ENCODE results near the gene ITGA3. TPM values are rescaled to one million over a fixed set of nuclear protein-coding genes. Genes with fewer than 3 reads are reported as not detected.

ITGA3 gene
- total and polyA plus RNA-seq, 2 of the 13 experiments (the other 11 are each of a cell fraction or from before 2014, with no cell fraction given), result 0.48 to 0.69 TPM

DNA sequence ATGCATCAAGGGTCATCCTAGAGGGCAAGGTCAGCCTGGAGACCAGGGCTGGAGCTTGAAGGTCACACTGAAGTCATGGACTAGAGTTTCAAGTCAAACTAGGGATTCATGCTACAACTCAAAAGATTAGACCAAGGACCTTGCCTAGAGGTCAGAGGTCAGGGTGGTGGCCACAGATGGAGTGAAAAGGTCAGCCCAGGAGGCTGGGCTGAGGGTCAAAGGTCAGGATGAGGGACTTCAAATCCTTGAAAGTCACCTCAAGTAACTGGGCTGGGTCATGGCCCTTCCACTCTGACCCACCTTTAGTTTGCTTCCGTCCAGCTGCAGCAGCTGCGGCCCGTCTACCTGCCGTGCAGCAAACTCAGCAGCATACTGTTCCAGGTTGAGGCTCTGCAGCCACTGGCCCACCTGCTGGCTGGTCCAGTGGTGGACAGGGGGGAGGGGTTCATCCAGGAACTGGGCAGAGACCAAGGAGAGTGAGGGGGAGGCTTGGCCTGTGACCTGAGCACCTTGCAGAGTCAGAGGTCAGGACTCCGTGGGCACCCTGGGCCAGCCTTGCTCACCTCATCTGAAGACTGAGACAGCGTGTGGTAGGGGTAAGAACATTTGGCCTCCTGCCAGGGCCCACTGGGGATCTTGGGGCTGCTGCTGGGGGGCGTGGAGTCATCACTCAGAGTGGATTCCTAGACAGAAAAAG, 57.9 kb downstream of the ITGA3 start (continued):
- TF ChIP-seq NFE2L2 (IDR thresholded peaks at IDR 0.05; ENCODE audit: low read length) (no peak), RARG (CRISPR knock-in tag; IDR thresholded peaks at IDR 0.05; ENCODE audit: low read depth) (no peak), HOXD1 (CRISPR knock-in tag; IDR thresholded peaks at IDR 0.05) (no peak), ZNF234 (CRISPR knock-in tag; conservative IDR thresholded peaks at IDR 0.05) (no peak), FOXK2 (IDR thresholded peaks at IDR 0.05) (no peak), ZFYVE20 (CRISPR knock-in tag; IDR thresholded peaks at IDR 0.05; ENCODE audit: borderline replicate concordance, low read depth) (no peak), NR2F2 (IDR thresholded peaks at IDR 0.05; ENCODE audit: borderline replicate concordance, low read depth) (peak; percentile 65), HOXA5 (CRISPR knock-in tag; IDR thresholded peaks at IDR 0.05) (no peak), ZNF34 (CRISPR knock-in tag; IDR thresholded peaks at IDR 0.05; ENCODE audit: borderline replicate concordance) (no peak), HNF4G (IDR thresholded peaks at IDR 0.05; ENCODE audit: borderline replicate concordance, low read depth, low read length) (no peak), HNF4G (CRISPR knock-in tag; IDR thresholded peaks at IDR 0.05; ENCODE audit: borderline replicate concordance, low read depth) (no peak), NKX3-1 (CRISPR knock-in tag; IDR thresholded peaks at IDR 0.05) (no peak), SKI (IDR thresholded peaks at IDR 0.05; ENCODE audit: partially characterized antibody) (no peak)
- TF ChIP-seq, protein P1, sequence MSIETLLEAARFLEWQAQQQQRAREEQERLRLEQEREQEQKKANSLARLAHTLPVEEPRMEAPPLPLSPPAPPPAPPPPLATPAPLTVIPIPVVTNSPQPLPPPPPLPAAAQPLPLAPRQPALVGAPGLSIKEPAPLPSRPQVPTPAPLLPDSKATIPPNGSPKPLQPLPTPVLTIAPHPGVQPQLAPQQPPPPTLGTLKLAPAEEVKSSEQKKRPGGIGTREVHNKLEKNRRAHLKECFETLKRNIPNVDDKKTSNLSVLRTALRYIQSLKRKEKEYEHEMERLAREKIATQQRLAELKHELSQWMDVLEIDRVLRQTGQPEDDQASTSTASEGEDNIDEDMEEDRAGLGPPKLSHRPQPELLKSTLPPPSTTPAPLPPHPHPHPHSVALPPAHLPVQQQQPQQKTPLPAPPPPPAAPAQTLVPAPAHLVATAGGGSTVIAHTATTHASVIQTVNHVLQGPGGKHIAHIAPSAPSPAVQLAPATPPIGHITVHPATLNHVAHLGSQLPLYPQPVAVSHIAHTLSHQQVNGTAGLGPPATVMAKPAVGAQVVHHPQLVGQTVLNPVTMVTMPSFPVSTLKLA (IDR thresholded peaks at IDR 0.05), result no peak
- TF ChIP-seq, protein P2, sequence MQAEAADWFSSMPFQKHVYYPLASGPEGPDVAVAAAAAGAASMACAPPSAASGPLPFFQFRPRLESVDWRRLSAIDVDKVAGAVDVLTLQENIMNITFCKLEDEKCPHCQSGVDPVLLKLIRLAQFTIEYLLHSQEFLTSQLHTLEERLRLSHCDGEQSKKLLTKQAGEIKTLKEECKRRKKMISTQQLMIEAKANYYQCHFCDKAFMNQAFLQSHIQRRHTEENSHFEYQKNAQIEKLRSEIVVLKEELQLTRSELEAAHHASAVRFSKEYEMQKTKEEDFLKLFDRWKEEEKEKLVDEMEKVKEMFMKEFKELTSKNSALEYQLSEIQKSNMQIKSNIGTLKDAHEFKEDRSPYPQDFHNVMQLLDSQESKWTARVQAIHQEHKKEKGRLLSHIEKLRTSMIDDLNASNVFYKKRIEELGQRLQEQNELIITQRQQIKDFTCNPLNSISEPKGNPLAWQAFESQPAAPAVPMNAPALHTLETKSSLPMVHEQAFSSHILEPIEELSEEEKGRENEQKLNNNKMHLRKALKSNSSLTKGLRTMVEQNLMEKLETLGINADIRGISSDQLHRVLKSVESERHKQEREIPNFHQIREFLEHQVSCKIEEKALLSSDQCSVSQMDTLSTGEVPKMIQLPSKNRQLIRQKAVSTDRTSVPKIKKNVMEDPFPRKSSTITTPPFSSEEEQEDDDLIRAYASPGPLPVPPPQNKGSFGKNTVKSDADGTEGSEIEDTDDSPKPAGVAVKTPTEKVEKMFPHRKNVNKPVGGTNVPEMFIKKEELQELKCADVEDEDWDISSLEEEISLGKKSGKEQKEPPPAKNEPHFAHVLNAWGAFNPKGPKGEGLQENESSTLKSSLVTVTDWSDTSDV (CRISPR knock-in tag; IDR thresholded peaks at IDR 0.05), result no peak
- TF ChIP-seq, protein P3, sequence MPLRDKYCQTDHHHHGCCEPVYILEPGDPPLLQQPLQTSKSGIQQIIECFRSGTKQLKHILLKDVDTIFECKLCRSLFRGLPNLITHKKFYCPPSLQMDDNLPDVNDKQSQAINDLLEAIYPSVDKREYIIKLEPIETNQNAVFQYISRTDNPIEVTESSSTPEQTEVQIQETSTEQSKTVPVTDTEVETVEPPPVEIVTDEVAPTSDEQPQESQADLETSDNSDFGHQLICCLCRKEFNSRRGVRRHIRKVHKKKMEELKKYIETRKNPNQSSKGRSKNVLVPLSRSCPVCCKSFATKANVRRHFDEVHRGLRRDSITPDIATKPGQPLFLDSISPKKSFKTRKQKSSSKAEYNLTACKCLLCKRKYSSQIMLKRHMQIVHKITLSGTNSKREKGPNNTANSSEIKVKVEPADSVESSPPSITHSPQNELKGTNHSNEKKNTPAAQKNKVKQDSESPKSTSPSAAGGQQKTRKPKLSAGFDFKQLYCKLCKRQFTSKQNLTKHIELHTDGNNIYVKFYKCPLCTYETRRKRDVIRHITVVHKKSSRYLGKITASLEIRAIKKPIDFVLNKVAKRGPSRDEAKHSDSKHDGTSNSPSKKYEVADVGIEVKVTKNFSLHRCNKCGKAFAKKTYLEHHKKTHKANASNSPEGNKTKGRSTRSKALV (CRISPR knock-in tag; IDR thresholded peaks at IDR 0.05), result no peak
- TF ChIP-seq, protein P4, sequence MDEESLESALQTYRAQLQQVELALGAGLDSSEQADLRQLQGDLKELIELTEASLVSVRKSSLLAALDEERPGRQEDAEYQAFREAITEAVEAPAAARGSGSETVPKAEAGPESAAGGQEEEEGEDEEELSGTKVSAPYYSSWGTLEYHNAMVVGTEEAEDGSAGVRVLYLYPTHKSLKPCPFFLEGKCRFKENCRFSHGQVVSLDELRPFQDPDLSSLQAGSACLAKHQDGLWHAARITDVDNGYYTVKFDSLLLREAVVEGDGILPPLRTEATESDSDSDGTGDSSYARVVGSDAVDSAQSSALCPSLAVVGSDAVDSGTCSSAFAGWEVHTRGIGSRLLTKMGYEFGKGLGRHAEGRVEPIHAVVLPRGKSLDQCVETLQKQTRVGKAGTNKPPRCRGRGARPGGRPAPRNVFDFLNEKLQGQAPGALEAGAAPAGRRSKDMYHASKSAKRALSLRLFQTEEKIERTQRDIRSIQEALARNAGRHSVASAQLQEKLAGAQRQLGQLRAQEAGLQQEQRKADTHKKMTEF (CRISPR knock-in tag; IDR thresholded peaks at IDR 0.05), result no peak
